BLaER1 treated with 17β-estradiol and CSF1 and Interleukin-3, amounts not matched to agents 10 nM and 100 nM (cell line): ENCODE measurements around the gene SF1.

Experiments
- H3K27ac ChIP-seq, 11 experiments: shearing (Covaris generic); formaldehyde crosslinking; 2 replicates each; pipeline ENCODE4 v1.8.1; 2022
- H3K27me3 ChIP-seq, 11 experiments: shearing (Covaris generic); formaldehyde crosslinking; 2 replicates each; pipeline ENCODE4 v1.8.1; 2022
- H3K36me3 ChIP-seq, 11 experiments: shearing (Covaris generic); formaldehyde crosslinking; 2 replicates each; pipeline ENCODE4 v1.8.1; 2022
- H3K4me1 ChIP-seq, 10 experiments: shearing (Covaris generic); formaldehyde crosslinking; 2 replicates each; pipeline ENCODE4 v1.8.1; 2022
- H3K4me2 ChIP-seq, 11 experiments: shearing (Covaris generic); formaldehyde crosslinking; 2 replicates each; pipeline ENCODE4 v1.8.1; 2022
- H3K4me3 ChIP-seq, 10 experiments: shearing (Covaris generic); formaldehyde crosslinking; 2 replicates each; pipeline ENCODE4 v1.8.1; 2022
- H3K9ac ChIP-seq, 11 experiments: shearing (Covaris generic); formaldehyde crosslinking; 2 replicates each; pipeline ENCODE4 v1.8.1; 2022
- H3K9me3 ChIP-seq, 11 experiments: shearing (Covaris generic); formaldehyde crosslinking; replicated peaks in 1 of 11; 2 replicates each; pipeline ENCODE4 v1.8.1; 2022
- H4K20me1 ChIP-seq, 11 experiments: shearing (Covaris generic); formaldehyde crosslinking; 2 replicates each; pipeline ENCODE4 v1.8.1; 2022
- Cebpa-rat ChIP-seq, 11 experiments: shearing (Covaris generic); IDR thresholded peaks; 2 replicates each; pipeline ENCODE4 v1.8.1; 2022

The SF1 gene

GRCh38 chr11:64724863-64725532, 53.3 kb downstream of the SF1 start:
- Histone ChIP-seq H4K20me1 (peaks cover 0 to 54% (median 23%) of the 10 kb centered on the region in 11 experiments; a peak in 13 of 22 replicates), H3K9me3 (no peaks in the 10 kb centered on the region), H3K9ac (no peak overlapping the region), H3K4me1 (peaks cover 10 to 48% (median 35%) of the 10 kb centered on the region in 10 experiments), H3K4me2 (peak overlapping the region in 9 of 11 experiments; percentile 91 to 100 (median 96); a peak in 18 of 22 replicates), H3K4me3 (no peak overlapping the region), H3K36me3 (peaks cover 8 to 41% (median 28%) of the 10 kb centered on the region in 11 experiments), H3K27me3 (peaks cover 21 to 29% (median 27%) of the 10 kb centered on the region in 11 experiments), H3K27ac (no peak overlapping the region)
- no peak for TF ChIP-seq Cebpa-rat (IDR thresholded peaks at IDR 0.05)

- H3K4me3 ChIP-seq, result peak overlapping the region; percentile 68 to 88 (median 76); a peak in 15 of 20 replicates
These were observed 54.2 kb downstream of the SF1 start for GRCh38 chr11:64723907-64724862.

GRCh38 chr11:64723117-64723906, 55.0 kb downstream of the SF1 start, which contains the start of gene NRXN2:
NRXN2 (minus strand) TSS chr11:64723197; CDS start chr11:64713699, 9,498 bp downstream.
- H3K36me3 ChIP-seq, result peaks cover 0 to 24% (median 14%) of the 10 kb centered on the region in 11 experiments; a peak in 17 of 22 replicates
- no peak for TF ChIP-seq Cebpa-rat (IDR thresholded peaks at IDR 0.05)
- peak within 1 kb of the TSS; percentile 77 to 90 (median 86); a peak in 21 of 22 replicates for H3K27ac ChIP-seq
- peaks cover 21 to 31% (median 28%) of the 10 kb centered on the region in 11 experiments for H3K27me3 ChIP-seq
- no peaks in the 10 kb centered on the region for H3K9me3 ChIP-seq
- peak within 1 kb of the TSS; percentile 68 to 88 (median 76) for H3K4me3 ChIP-seq
- H4K20me1 ChIP-seq, result peaks cover 0 to 38% (median 23%) of the 10 kb centered on the region in 11 experiments; a peak in 13 of 22 replicates
- peak within 1 kb of the TSS; percentile 91 to 100 (median 96) for H3K4me2 ChIP-seq
- peak within 1 kb of the TSS; percentile 81 to 92 (median 88) for H3K9ac ChIP-seq
- H3K4me1 ChIP-seq, result peaks cover 10 to 46% (median 33%) of the 10 kb centered on the region in 10 experiments

More at GRCh38 chr11:64723907-64724862, 54.2 kb downstream of the SF1 start:
- Histone ChIP-seq H3K9ac (peak overlapping the region in 10 of 11 experiments; percentile 81 to 92 (median 88); a peak in 19 of 22 replicates), H3K4me2 (peak overlapping the region; percentile 91 to 100 (median 96)), H4K20me1 (peaks cover 0 to 47% (median 23%) of the 10 kb centered on the region in 11 experiments; a peak in 13 of 22 replicates), H3K27ac (peak overlapping the region in 8 of 11 experiments; percentile 77 to 90 (median 87); a peak in 9 of 22 replicates), H3K27me3 (peaks cover 21 to 31% (median 28%) of the 10 kb centered on the region in 11 experiments), H3K36me3 (peaks cover 6 to 33% (median 22%) of the 10 kb centered on the region in 11 experiments), H3K4me1 (peaks cover 10 to 46% (median 33%) of the 10 kb centered on the region in 10 experiments), H3K9me3 (no peaks in the 10 kb centered on the region)
- TF ChIP-seq Cebpa-rat (IDR thresholded peaks at IDR 0.05), result no peak

DNA sequence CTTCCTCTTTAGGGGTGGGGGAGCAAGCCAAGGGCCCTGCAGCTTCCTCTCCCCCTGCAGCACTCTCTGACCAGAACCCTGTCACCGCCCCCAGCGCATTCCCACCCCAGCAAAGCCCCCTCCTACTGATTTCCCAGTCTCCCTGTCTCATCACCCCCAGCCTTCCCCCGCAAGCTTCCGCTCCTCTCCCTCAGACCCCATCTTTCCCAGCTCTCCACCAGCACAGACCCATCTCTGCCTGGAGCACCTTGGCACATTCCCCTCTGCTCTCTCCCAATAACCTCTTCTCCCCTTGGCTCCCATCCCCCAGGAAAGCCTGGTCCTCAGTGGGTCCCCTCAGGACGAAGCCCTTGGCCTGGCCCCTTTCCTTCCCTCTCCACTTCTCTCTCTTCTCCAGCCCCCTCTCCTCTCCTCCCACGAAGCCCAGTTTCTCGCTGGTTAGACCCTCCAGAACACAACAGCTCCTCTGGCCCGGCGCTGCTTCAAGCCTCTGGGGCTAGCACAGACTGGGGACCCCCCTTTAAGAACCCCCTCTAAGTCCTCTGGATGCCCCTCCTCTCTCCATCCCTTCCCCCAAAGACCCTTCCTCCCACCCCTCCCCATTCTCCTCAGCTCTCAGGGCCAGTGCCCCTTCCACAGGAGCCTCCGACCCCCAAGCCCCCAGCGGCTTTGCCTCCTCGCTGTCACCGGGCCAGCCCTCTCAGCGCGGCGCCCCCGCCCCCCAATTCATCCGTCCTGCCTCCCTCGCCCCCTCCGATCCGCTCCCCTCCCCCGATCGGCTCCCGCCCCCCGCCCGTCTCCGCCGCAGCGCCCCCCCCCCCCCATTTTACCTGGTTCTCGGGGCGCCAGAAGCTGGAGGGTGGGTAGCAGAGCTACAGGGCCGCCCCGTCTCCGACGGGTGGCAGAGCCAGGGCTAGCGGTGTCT, 55.9 kb downstream of the SF1 start:
- Histone ChIP-seq H4K20me1 (peaks cover 0 to 37% (median 23%) of the 10 kb centered on the region in 11 experiments; a peak in 13 of 22 replicates), H3K9ac (no peak overlapping the region), H3K27me3 (peaks cover 21 to 31% (median 28%) of the 10 kb centered on the region in 11 experiments), H3K27ac (no peak overlapping the region), H3K4me2 (peak overlapping the region in 2 of 11 experiments; percentile 6 to 12; a peak in 2 of 22 replicates), H3K4me3 (no peak overlapping the region), H3K36me3 (peaks cover 0 to 15% (median 5%) of the 10 kb centered on the region in 11 experiments; a peak in 12 of 22 replicates), H3K9me3 (no peaks in the 10 kb centered on the region), H3K4me1 (peaks cover 10 to 54% (median 36%) of the 10 kb centered on the region in 10 experiments)
- no peak for TF ChIP-seq Cebpa-rat (IDR thresholded peaks at IDR 0.05)

DNA sequence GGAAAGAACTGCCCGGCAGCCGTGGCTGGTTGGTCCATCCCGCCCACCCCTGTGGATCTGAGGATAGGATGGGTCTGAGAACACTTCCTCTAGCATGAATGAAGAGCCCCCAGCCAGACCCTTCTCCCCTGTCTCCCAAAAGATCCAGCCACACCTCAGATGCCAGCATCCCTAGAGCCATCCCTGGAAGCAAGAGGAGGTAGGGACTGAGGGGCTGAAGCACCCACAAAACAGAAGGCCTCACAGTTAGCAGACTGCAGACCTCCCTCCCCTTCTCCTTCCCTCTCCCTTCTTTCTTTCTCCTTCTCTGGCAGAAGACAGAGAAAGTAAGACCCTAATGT, 57.0 kb downstream of the SF1 start:
- Histone ChIP-seq H3K9ac (no peak overlapping the region), H3K36me3 (peaks cover 0 to 4% (median 0%) of the 10 kb centered on the region in 11 experiments; a peak in 3 of 22 replicates), H3K27me3 (peaks cover 23 to 34% (median 28%) of the 10 kb centered on the region in 11 experiments), H3K4me1 (peaks cover 16 to 57% (median 43%) of the 10 kb centered on the region in 10 experiments), H4K20me1 (peaks cover 0 to 36% (median 22%) of the 10 kb centered on the region in 11 experiments; a peak in 13 of 22 replicates), H3K4me3 (no peak overlapping the region), H3K4me2 (no peak overlapping the region), H3K9me3 (no peaks in the 10 kb centered on the region), H3K27ac (no peak overlapping the region)
- TF ChIP-seq Cebpa-rat (IDR thresholded peaks at IDR 0.05), result no peak

DNA sequence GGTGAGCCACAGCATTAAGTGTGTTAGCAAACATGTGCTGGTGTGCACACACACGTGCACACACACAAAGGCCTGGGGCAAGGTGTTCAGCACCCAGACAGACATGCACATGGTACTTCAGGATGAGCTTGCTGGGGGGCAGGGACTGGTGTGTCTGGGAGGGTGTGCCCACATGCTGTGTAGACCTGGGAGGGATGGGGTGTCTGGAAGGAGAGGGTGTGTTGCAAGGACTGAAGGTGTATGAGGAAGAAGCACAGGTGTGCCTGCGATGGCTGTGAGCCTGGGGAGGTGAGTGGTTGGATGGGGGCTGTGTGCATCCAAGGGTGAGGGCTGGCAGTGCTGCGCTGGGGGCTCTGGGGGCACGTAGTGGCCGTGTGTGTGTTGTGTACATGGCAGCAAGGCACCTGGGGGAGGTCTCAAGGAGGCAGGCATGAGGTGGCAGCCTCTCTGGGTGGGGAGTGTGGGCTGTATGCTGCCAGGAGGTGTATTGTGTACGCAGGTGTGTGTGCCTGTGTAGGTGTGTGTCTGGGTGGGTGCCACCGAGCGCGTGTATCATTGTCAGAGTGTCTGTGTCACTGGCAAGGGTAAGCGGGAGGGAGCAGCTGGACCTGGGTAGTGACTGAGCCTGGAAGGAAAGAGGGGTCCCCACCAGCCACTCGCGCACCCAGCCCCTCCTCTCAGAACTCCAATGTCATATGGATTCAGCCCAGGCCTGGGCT, 57.5 kb downstream of the SF1 start:
- no peak overlapping the region for H3K4me3 ChIP-seq
- peaks cover 24 to 36% (median 29%) of the 10 kb centered on the region in 11 experiments for H3K27me3 ChIP-seq
- no peak for TF ChIP-seq Cebpa-rat (IDR thresholded peaks at IDR 0.05)
- H3K27ac ChIP-seq, result no peak overlapping the region
- no peak overlapping the region for H3K4me2 ChIP-seq
- H3K9ac ChIP-seq, result no peak overlapping the region
- no peaks in the 10 kb centered on the region for H3K36me3 ChIP-seq
- no peaks in the 10 kb centered on the region for H3K9me3 ChIP-seq
- peaks cover 0 to 32% (median 18%) of the 10 kb centered on the region in 11 experiments; a peak in 13 of 22 replicates for H4K20me1 ChIP-seq
- H3K4me1 ChIP-seq, result peaks cover 18 to 57% (median 43%) of the 10 kb centered on the region in 10 experiments

DNA sequence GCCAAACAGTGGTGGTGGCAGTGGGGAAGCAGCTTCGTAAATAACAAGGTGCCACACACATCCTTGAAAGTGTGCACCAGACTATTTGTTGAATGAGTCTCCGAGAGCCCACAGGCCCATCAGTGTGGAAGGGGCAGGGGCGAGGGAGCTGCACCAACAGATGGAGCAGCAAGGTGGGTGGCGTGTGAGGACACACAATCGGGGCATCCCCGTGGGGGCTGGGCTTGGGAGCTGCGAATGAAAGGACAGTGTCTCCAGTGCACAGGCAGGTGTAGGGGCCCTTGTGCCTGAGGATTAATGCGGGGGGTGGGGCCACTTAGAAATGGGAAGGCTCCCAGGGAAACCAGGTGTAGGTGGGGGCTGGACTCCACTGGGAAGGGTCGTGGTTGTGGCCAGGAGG, 58.2 kb downstream of the SF1 start:
- no peaks in the 10 kb centered on the region for H3K36me3 ChIP-seq
- no peak overlapping the region for H3K4me2 ChIP-seq
- H3K9ac ChIP-seq, result no peak overlapping the region
- H3K27ac ChIP-seq, result no peak overlapping the region
- H3K9me3 ChIP-seq, result no peaks in the 10 kb centered on the region
- H4K20me1 ChIP-seq, result peaks cover 0 to 25% (median 14%) of the 10 kb centered on the region in 11 experiments; a peak in 13 of 22 replicates
- no peak overlapping the region for H3K4me3 ChIP-seq
- H3K27me3 ChIP-seq, result peaks cover 28 to 42% (median 35%) of the 10 kb centered on the region in 11 experiments
- peaks cover 15 to 57% (median 44%) of the 10 kb centered on the region in 10 experiments for H3K4me1 ChIP-seq
- TF ChIP-seq Cebpa-rat (IDR thresholded peaks at IDR 0.05), result no peak
